GM12892 (cell line): Measurements from ENCODE around the gene OR12D3.

Source experiments
- POLR2A ChIP-seq: IDR thresholded peaks from 2 replicates; pipeline ENCODE4 v1.6.1; 2011; ENCODE audit warnings: low read depth, low read length, control low read depth
- POLR2AphosphoS5 ChIP-seq: IDR thresholded peaks from 2 replicates; pipeline ENCODE4 v1.6.1; 2011; ENCODE audit warnings: low read depth, low read length, control low read depth

- no peak for TF ChIP-seq POLR2A
- no peak for TF ChIP-seq POLR2AphosphoS5
These were observed 13.4 kb upstream of the OR12D3 start for GRCh38 chr6:29388533-29388932.
